HuH-7.5 (cell line): ENCODE measurements around the gene N4BP2.

Experiments
- DNase-seq: peaks from one replicate; pipeline ENCODE4 v3.0.0; 2011; ENCODE audit warnings: low spot score

Gene N4BP2

DNA sequence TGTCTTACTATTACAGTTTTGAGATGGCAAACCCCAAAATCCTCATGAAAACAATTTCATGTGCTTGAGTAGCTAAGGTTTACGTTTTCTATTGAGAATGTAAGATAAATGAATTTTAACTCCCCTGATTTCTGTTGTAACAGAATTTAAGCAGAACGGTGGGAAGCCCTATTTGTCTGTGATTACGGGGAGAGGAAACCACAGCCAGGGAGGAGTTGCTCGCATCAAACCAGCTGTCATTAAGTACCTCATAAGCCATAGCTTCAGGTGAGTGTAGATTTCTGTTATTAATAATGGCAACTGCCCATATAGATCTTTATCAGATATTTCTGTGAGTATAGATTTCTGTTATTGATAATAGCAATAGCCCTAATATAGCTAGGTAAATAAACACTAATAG, 96.0 kb downstream of the N4BP2 start:
- DNase-seq: no peak

DNA sequence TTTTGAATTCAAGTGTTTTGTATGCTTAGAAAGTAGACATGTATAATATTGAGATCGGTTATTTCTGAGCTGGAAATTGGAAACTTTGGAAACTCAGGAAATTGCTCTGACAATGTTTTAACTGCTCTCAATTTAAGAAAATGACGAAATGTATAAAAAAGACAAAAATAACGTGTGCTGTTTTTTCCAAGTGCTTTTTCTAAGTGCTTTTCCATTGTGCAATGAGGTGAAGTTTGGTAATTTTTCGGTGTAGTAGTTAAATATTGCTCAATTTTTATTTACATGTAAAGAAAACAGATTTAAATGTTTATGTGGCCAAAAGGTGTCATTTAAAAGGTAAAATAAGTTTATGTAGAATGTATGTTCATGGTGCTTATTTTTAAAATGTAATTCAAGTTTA, 100.8 kb downstream of the N4BP2 start:
- DNase-seq: no peak

- no peak for DNase-seq
Observed at GRCh38 chr4:40160258-40160657, 103.6 kb downstream of the N4BP2 start.

DNA sequence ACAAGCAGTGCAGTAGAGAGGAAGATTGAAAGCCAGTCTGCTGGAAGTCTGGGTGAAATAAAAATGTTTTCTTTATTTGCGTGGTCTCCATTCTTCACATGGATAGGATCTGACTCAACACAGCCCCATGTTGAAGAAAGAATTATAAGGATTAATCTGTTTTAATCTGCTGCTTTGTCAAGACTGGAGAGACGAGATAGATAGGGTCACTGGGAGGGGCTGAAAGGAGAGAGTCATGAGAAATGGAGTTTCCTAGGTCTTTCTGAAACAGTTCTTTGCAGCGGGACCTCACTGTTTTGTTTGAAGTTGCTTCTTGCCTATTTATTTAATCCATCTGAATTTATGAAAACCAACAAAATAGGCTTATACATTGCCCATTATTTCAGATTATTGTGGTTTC, 107.8 kb downstream of the N4BP2 start:
- no peak for DNase-seq

GRCh38 chr4:40165916-40166315, 109.3 kb downstream of the N4BP2 start:
- no peak for DNase-seq

DNA sequence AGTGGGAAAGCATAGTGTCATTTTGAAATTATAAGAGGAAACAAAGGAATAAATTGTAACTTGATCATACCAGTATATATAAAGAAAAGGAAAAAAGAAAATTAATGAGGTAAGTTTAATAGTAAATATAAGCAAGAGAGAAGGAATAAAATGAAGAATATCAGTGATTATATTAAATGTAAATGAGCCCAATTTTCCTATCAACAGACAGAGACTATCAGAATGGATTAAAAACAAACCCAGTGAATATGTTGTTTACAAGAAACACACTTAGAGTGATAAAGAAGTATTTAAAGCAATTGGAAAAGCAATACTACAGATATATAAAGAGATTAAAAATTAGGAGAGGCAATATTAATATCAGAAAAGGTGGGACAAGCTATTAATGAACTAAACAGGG, 111.4 kb downstream of the N4BP2 start:
- DNase-seq: no peak

DNA sequence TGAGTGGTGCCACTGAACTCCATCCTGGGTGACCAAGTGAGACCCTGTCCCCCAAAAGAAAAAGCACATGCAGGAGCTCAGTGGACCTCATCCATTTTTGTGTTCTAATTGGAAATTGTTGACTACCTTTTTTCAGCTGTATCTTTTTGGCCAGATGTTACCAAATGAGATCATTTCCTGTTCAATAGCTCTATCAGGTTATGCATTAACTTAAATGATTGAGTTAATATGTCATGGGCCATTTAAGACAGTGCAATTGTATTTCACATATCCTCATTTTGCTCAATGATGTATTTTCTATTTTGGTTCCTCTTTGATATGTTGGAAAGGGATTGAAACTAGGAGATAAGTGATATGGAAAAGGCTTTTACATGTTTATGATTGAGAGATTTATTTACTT, 113.9 kb downstream of the N4BP2 start:
- no peak for DNase-seq

DNA sequence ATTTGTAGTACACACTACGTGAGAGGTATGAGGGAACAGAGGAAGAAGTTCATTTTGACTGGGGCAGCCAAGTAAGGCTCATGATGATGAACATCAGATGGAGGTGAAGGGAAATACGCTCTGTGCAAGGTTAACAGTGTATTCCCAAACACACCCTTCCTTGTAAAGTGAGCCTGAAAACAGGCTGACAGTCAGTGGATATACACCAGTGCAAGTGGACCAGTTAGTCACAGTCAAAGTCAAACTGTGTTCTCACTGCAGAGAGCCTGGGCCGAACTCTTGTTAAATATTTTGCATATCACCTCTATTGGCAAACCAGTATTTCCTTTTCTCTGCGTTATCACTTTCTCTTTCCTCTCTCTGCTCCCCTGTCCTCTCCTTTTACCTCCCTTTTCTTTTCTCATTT, 116.8 kb downstream of the N4BP2 start:
- DNase-seq: no peak

GRCh38 chr4:40176602-40177001, 120.0 kb downstream of the N4BP2 start:
- no peak for DNase-seq

GRCh38 chr4:40177591-40177990, 120.9 kb downstream of the N4BP2 start:
- no peak for DNase-seq

DNA sequence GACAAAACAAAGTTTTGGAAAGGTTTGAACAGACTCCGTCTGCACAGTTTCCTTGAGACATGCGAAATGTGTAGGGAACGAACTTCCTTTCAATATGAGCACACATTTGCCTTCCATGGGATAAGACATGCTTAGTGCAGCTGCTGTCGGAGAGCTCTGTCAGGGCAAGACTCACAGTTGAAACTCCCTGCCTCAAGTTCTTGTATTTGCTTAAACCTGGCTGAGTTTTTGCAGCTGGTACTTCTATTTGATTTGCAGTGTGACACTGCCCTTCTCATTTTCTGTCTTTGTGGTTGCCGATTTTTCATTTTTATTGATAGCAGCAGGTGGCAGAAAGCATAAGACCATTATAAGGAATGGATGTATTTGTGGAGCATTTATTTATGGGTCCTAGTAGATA, 122.0 kb downstream of the N4BP2 start:
- DNase-seq: no peak

- no peak for DNase-seq
Observed at GRCh38 chr4:40179360-40179759, 122.7 kb downstream of the N4BP2 start.

DNA sequence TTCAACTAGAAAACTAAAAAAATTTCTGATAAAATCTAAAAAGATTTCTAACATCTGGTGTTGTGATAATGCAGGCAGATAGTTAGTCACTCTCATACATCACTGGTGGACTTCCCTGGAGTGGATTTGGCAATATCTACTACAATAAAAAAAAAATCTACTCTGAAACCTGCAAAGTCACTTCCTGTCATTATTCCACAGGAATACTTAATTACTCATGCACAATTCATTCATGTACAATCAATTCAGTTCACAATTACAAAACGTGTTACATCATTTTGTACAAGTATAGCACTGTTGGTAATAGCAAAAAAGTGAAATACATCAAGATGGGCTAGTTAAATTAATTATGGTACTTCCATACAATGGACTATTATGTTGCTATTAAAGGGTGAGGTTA, 123.7 kb downstream of the N4BP2 start:
- DNase-seq: no peak

- DNase-seq: no peak
Observed at GRCh38 chr4:40182001-40182400, 125.4 kb downstream of the N4BP2 start.

GRCh38 chr4:40182954-40183353, 126.3 kb downstream of the N4BP2 start:
- no peak for DNase-seq

GRCh38 chr4:40183615-40184411, 127.2 kb downstream of the N4BP2 start:
- no peak for DNase-seq

- no peak for DNase-seq
Observed at GRCh38 chr4:40185830-40186664, 129.4 kb downstream of the N4BP2 start.

DNA sequence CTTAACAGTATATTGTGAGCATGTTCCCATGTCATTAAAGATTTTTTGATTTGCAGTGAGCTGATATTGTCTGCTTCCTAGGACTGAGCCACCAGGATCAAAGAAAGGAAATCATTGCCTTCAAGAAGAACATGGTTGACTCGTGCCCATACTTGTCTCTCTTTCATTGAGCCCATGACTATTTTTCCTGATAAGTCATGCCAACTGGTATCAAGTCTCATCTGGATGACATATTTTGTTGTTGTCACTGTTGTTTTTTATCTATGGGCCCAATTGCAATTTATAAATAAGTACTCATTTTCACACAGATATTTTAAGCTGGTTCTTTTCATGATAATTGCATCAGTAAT, 130.0 kb downstream of the N4BP2 start:
- DNase-seq: no peak

GRCh38 chr4:40187386-40187906, 130.8 kb downstream of the N4BP2 start:
- no peak for DNase-seq

- DNase-seq: no peak
Observed at GRCh38 chr4:40190019-40190418, 133.4 kb downstream of the N4BP2 start.

DNA sequence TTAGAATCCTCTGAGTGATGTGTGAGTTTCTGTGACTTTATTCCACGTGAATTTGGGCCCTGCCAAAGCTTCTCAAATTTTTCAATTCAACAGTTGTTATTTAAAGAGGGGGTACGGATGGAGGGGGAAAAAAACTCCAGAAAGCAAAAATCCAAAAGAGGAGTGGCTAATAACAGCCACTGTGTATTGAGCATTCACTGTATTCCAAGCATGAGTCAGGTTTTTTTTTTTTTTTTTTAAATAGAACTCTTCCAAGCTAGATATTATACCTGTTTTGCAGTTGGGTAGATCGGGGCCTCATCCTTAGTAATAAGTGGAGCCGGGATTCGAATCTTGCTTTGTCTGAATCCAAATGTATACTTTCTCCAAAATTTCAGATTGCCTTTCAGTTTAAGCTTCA, 133.8 kb downstream of the N4BP2 start:
- no peak for DNase-seq

DNA sequence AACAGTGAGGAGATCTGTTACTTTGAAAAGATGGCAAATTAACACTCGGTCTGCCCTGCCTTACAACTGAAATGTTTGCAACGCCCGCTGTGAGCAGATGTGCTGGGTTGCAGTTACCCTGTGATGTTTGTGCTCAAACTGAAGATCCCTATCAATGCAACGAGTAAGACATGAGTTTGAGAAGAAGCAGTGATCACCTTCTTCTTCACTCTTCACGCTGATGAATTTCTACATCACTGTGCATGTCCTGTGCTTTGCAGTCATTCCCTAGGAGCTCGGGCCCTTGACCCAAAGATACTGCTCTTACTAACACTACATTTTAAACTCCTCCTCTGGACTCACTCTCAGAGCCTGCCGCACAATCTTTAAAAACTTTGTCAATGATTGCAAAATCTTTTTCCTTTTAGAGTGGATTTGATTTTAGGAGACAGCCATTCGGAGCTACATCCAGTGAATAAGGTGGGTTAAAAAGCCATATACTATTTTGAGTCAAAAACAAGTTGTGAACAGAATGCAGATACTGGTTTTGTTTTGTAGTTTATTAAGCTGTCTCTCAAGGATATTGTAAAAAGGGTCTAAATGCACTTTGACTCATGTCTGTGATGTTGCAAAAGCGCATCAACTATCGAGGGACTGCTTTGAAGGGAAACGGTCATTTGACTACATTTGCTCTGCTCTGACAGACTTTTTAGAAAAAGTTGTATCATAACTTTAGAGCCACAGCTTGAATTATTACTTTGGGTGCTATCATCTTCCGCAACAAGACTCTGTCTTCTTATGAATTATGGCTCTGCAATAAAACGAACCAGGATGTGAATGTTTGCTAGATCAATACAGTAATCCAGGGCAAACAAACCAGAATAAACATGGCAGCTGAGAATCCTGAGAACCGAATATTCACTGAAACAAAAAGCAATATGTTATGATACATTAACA, 134.5 kb downstream of the N4BP2 start:
- no peak for DNase-seq
